RPMI8226 (cell line): ENCODE measurements around the gene SEPHS2.
"Not testable (repeated sequence)": the region's sequence is repeated elsewhere in the genome, so short reads cannot be mapped to it uniquely, and the experiment has no call there.

Experiments used
- DNase-seq: peaks from one replicate; pipeline ENCODE4 v3.0.0-alpha.2; 2015

Gene SEPHS2

GRCh38 chr16:30464078-30464477 is 18.4 kb upstream of the SEPHS2 start:
- DNase-seq = no peak

GRCh38 chr16:30461426-30461825 is 15.8 kb upstream of the SEPHS2 start:
- not testable (repeated sequence) for DNase-seq

GRCh38 chr16:30459456-30459855 is 13.8 kb upstream of the SEPHS2 start:
- no peak for DNase-seq

GRCh38 chr16:30458561-30459394 is 13.1 kb upstream of the SEPHS2 start:
- DNase-seq = peak; percentile 75

- DNase-seq = no peak
These were observed 12.3 kb upstream of the SEPHS2 start for GRCh38 chr16:30457743-30458560.

GRCh38 chr16:30457256-30457655 is 11.6 kb upstream of the SEPHS2 start:
- no peak for DNase-seq

- DNase-seq = no peak
These were observed 10.6 kb upstream of the SEPHS2 start for GRCh38 chr16:30456302-30456701.

- not testable (repeated sequence) for DNase-seq
These were observed 7.3 kb upstream of the SEPHS2 start for GRCh38 chr16:30452709-30453580.

- DNase-seq = no peak
These were observed 3.4 kb upstream of the SEPHS2 start for GRCh38 chr16:30449116-30449435.

GRCh38 chr16:30447512-30448226 is 2.0 kb upstream of the SEPHS2 start:
- no peak for DNase-seq

GRCh38 chr16:30446203-30446595 is 525 bp upstream of the SEPHS2 start:
- no peak for DNase-seq

- no peak for DNase-seq
These were observed 596 bp downstream of the SEPHS2 start for GRCh38 chr16:30445149-30445407.

GRCh38 chr16:30444231-30445148 is 1.2 kb downstream of the SEPHS2 start:
- no peak for DNase-seq

GRCh38 chr16:30443631-30444030 is 2.0 kb downstream of the SEPHS2 start:
- no peak for DNase-seq

- no peak for DNase-seq
These were observed 5.8 kb downstream of the SEPHS2 start for GRCh38 chr16:30439720-30440348.

GRCh38 chr16:30438835-30439234 is 6.8 kb downstream of the SEPHS2 start:
- no peak for DNase-seq

GRCh38 chr16:30437511-30438046 is 8.1 kb downstream of the SEPHS2 start:
- no peak for DNase-seq

- DNase-seq = no peak
These were observed 10.8 kb downstream of the SEPHS2 start for GRCh38 chr16:30434852-30435251.

- DNase-seq = no peak
These were observed 15.2 kb downstream of the SEPHS2 start for GRCh38 chr16:30430428-30430970.

- DNase-seq = peak; percentile 100
These were observed 15.8 kb downstream of the SEPHS2 start, which contains the start of gene DCTPP1 for GRCh38 chr16:30429678-30430427. TSS of gene DCTPP1 (minus strand) at chr16:30430030. CDS start at chr16:30429980, 50 bp downstream.
